SK-N-SH (cell line): ENCODE measurements around the gene PALLD. TPM values are rescaled to one million over a fixed set of nuclear protein-coding genes. Genes with fewer than 3 reads are reported as not detected.

ENCODE experiments used
- CHD2 ChIP-seq: fragments of 150-350 bp; IDR thresholded peaks from 2 replicates; pipeline ENCODE4 v1.6.1; 2018; ENCODE audit warnings: low read length; ENCODE audit not compliant: partially characterized antibody
- ELF1 ChIP-seq: IDR thresholded peaks from 2 replicates; pipeline ENCODE4 v1.4.0; 2012
- EP300 ChIP-seq, 2 experiments: IDR thresholded peaks; 2 replicates each; pipeline versions ENCODE4 v1.4.0 to v1.6.1; 2012; ENCODE audit warnings: borderline replicate concordance in 1 of 2, low read depth in 1 of 2, low read length in 1 of 2
- EZH2phosphoT487 ChIP-seq: fragments of 200-600 bp; sonication (generic); IDR thresholded peaks from 2 replicates; pipeline ENCODE4 v1.6.1; 2017; ENCODE audit warnings: low read depth, mixed run types, mild to moderate bottlenecking, antibody characterized with exemption, moderate library complexity, borderline replicate concordance
- FOSL2 ChIP-seq: IDR thresholded peaks from 2 replicates; pipeline ENCODE4 v1.4.0; 2012; ENCODE audit warnings: low read depth, mild to moderate bottlenecking, moderate library complexity, borderline replicate concordance
- FOXJ3 ChIP-seq: sonication (generic); formaldehyde crosslinking; IDR thresholded peaks from 2 replicates; pipeline ENCODE4 v1.5.1; 2020; ENCODE audit warnings: mild to moderate bottlenecking, missing genetic modification reagents
- FOXM1 ChIP-seq: IDR thresholded peaks from 2 replicates; pipeline ENCODE4 v1.4.0; 2012; ENCODE audit warnings: low read depth, mild to moderate bottlenecking
- GABPA ChIP-seq: IDR thresholded peaks from 2 replicates; pipeline ENCODE4 v1.4.0; 2012; ENCODE audit warnings: low read depth, mild to moderate bottlenecking
- GATA2 ChIP-seq: sonication (generic); formaldehyde crosslinking; IDR thresholded peaks from 2 replicates; pipeline ENCODE4 v1.5.0; 2020; ENCODE audit warnings: mild to moderate bottlenecking, missing genetic modification reagents
- MEF2A ChIP-seq: IDR thresholded peaks from 2 replicates; pipeline ENCODE4 v1.4.0; 2012; ENCODE audit warnings: low read depth, borderline replicate concordance
- NFIC ChIP-seq: IDR thresholded peaks from 2 replicates; pipeline ENCODE4 v1.4.0; 2012; ENCODE audit warnings: borderline replicate concordance
- NRF1 ChIP-seq: IDR thresholded peaks from 2 replicates; pipeline ENCODE4 v1.6.1; 2012; ENCODE audit warnings: low read depth, mild to moderate bottlenecking, low read length
- POLR2AphosphoS5 ChIP-seq: IDR thresholded peaks from 2 replicates; pipeline ENCODE4 v1.6.1; 2012; ENCODE audit warnings: low read depth, low read length
- RAD21 ChIP-seq: IDR thresholded peaks from 2 replicates; pipeline ENCODE4 v1.6.1; 2012; ENCODE audit warnings: mild to moderate bottlenecking, low read length
- RCOR1 ChIP-seq: fragments of 150-350 bp; IDR thresholded peaks from 2 replicates; pipeline ENCODE4 v1.6.1; 2017; ENCODE audit warnings: antibody characterized with exemption, low read length
- RFX5 ChIP-seq: IDR thresholded peaks from 2 replicates; pipeline ENCODE4 v1.6.1; 2012; ENCODE audit warnings: mild to moderate bottlenecking, improper control_type of control experiment, low read length
- RXRA ChIP-seq: IDR thresholded peaks from 2 replicates; pipeline ENCODE4 v1.4.0; 2012; ENCODE audit warnings: low read depth, mild to moderate bottlenecking, borderline replicate concordance
- SMC3 ChIP-seq: IDR thresholded peaks from 2 replicates; pipeline ENCODE4 v1.6.1; 2012; ENCODE audit warnings: low read depth, low read length, improper control_type of control experiment
- TAF1 ChIP-seq: IDR thresholded peaks from 2 replicates; pipeline ENCODE4 v1.6.1; 2012; ENCODE audit warnings: low read depth, mild to moderate bottlenecking, low read length, moderate library complexity, borderline replicate concordance
- TEAD4 ChIP-seq: IDR thresholded peaks from 2 replicates; pipeline ENCODE4 v1.4.0; 2012; ENCODE audit warnings: mild to moderate bottlenecking, borderline replicate concordance; ENCODE audit not compliant: insufficient read depth
- YY1 ChIP-seq: IDR thresholded peaks from 2 replicates; pipeline ENCODE4 v1.4.0; 2012; ENCODE audit warnings: low read depth, mild to moderate bottlenecking
- polyA plus RNA-seq, 3 experiments: library from polyadenylated mRNA; depleted of rRNA; stranded (reverse); fragments of >200 nt; gene quantifications; 2 replicates each; pipeline ENCODE4 v1.2.3, GENCODE V29; 2012
- TF ChIP-seq, protein P1 (sequence below): IDR thresholded peaks from 2 replicates; pipeline ENCODE4; 2012
- TF ChIP-seq, protein P2 (sequence below): IDR thresholded peaks from 2 replicates; pipeline ENCODE4 v1.4.0; 2012; ENCODE audit warnings: low read depth, borderline replicate concordance
- TF ChIP-seq, protein P3 (sequence below): IDR thresholded peaks from 2 replicates; pipeline ENCODE4 v1.4.0; 2012; ENCODE audit warnings: low read depth, borderline replicate concordance
- TF ChIP-seq, protein P4 (sequence below): fragments of 150-350 bp; IDR thresholded peaks from 2 replicates; pipeline ENCODE4 v1.6.1; 2017; ENCODE audit warnings: antibody characterized with exemption, low read length, low read depth, borderline replicate concordance
- TF ChIP-seq, protein P5 (sequence below): fragments of 150-350 bp; IDR thresholded peaks from 2 replicates; pipeline ENCODE4 v1.6.1; 2016; ENCODE audit warnings: mild to moderate bottlenecking, low read depth, low read length
- TF ChIP-seq, protein P6 (sequence below): IDR thresholded peaks from 2 replicates; pipeline ENCODE4 v1.4.0; 2012; ENCODE audit warnings: low read depth

The PALLD gene
- polyA plus RNA-seq, 1 of the 3 experiments (the other 2 are of a cell fraction) = 33.0 TPM

DNA sequence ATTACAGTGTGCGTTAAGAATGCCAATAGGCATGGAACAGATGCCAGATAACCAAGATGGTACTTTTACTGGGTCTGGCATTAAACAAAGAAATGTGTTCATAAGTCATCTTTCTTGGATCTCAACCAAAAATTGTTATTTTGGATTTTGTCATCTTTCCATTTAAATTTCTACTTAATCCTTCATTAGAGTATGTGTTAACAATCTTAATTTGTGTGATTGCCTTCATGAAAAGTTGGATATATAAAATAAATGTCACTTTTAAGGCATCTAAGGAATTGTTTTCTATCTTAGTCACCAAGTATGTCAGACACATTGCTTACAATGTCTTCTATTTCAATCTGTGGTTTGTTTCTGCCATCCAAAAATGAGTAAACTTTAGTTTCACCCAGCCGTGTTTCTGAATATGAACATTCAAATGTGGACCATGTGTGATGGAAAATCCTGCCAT lies 87.5 kb downstream of the PALLD start (continued):
- TF ChIP-seq EZH2phosphoT487 = no peak
- TF ChIP-seq SMC3 = no peak
- no peak for TF ChIP-seq FOXJ3
- no peak for TF ChIP-seq GABPA
- no peak for TF ChIP-seq TAF1
- TF ChIP-seq ELF1 = no peak
- TF ChIP-seq YY1 = 0 out of 2 replicates have a peak, but pooled peaks have one; percentile 12
- peak; percentile 61; the same call in 1 of the 2 replicates for TF ChIP-seq RXRA
- TF ChIP-seq RFX5 = no peak
- peak; percentile 69; the same call in 1 of the 2 replicates for TF ChIP-seq MEF2A
- TF ChIP-seq, protein P1, sequence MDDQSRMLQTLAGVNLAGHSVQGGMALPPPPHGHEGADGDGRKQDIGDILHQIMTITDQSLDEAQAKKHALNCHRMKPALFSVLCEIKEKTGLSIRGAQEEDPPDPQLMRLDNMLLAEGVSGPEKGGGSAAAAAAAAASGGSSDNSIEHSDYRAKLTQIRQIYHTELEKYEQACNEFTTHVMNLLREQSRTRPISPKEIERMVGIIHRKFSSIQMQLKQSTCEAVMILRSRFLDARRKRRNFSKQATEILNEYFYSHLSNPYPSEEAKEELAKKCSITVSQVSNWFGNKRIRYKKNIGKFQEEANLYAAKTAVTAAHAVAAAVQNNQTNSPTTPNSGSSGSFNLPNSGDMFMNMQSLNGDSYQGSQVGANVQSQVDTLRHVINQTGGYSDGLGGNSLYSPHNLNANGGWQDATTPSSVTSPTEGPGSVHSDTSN = peak; percentile 88
- TF ChIP-seq POLR2AphosphoS5 = peak; percentile 55; the same call in 1 of the 2 replicates
- TF ChIP-seq RCOR1 = no peak
- TF ChIP-seq NFIC = peak; percentile 81
- TF ChIP-seq, protein P2, sequence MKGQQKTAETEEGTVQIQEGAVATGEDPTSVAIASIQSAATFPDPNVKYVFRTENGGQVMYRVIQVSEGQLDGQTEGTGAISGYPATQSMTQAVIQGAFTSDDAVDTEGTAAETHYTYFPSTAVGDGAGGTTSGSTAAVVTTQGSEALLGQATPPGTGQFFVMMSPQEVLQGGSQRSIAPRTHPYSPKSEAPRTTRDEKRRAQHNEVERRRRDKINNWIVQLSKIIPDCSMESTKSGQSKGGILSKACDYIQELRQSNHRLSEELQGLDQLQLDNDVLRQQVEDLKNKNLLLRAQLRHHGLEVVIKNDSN = no peak
- no peak for TF ChIP-seq GATA2
- peak; percentile 71; the same call in 1 of the 2 replicates for TF ChIP-seq FOSL2
- peak; percentile 93 for TF ChIP-seq TEAD4
- no peak for TF ChIP-seq CHD2
- no peak for TF ChIP-seq NRF1
- TF ChIP-seq, protein P3, sequence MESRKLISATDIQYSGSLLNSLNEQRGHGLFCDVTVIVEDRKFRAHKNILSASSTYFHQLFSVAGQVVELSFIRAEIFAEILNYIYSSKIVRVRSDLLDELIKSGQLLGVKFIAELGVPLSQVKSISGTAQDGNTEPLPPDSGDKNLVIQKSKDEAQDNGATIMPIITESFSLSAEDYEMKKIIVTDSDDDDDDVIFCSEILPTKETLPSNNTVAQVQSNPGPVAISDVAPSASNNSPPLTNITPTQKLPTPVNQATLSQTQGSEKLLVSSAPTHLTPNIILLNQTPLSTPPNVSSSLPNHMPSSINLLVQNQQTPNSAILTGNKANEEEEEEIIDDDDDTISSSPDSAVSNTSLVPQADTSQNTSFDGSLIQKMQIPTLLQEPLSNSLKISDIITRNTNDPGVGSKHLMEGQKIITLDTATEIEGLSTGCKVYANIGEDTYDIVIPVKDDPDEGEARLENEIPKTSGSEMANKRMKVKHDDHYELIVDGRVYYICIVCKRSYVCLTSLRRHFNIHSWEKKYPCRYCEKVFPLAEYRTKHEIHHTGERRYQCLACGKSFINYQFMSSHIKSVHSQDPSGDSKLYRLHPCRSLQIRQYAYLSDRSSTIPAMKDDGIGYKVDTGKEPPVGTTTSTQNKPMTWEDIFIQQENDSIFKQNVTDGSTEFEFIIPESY = peak; percentile 29; the same call in 1 of the 2 replicates
- no peak for TF ChIP-seq FOXM1
- TF ChIP-seq, protein P4, sequence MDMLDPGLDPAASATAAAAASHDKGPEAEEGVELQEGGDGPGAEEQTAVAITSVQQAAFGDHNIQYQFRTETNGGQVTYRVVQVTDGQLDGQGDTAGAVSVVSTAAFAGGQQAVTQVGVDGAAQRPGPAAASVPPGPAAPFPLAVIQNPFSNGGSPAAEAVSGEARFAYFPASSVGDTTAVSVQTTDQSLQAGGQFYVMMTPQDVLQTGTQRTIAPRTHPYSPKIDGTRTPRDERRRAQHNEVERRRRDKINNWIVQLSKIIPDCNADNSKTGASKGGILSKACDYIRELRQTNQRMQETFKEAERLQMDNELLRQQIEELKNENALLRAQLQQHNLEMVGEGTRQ = no peak
- TF ChIP-seq RAD21 = no peak
- TF ChIP-seq, protein P5, sequence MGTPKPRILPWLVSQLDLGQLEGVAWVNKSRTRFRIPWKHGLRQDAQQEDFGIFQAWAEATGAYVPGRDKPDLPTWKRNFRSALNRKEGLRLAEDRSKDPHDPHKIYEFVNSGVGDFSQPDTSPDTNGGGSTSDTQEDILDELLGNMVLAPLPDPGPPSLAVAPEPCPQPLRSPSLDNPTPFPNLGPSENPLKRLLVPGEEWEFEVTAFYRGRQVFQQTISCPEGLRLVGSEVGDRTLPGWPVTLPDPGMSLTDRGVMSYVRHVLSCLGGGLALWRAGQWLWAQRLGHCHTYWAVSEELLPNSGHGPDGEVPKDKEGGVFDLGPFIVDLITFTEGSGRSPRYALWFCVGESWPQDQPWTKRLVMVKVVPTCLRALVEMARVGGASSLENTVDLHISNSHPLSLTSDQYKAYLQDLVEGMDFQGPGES = no peak
- TF ChIP-seq, protein P6, sequence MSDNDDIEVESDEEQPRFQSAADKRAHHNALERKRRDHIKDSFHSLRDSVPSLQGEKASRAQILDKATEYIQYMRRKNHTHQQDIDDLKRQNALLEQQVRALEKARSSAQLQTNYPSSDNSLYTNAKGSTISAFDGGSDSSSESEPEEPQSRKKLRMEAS = peak; percentile 51
- TF ChIP-seq EP300 (IDR thresholded peaks at IDR 0.05; ENCODE audit: borderline replicate concordance in 1 of 2, low read depth in 1 of 2, low read length in 1 of 2) = peak; percentile 17 to 89; a peak in 3 of 4 replicates
- TF ChIP-seq, all 33 proteins: peak for 13
